H1 (cell line): ENCODE results near the gene SLC7A8. TPM values are rescaled to one million over a fixed set of nuclear protein-coding genes. Genes with fewer than 3 reads are reported as not detected.

ENCODE experiments used
- CTCF ChIA-PET: fragments of 300-600 bp; sonication (Branson Sonifier 250); formaldehyde crosslinking; loops from one replicate; lab custom pipeline; 2021; ENCODE audit not compliant: partially characterized antibody; lab: Charles Lee
- POLR2A ChIA-PET: fragments of 300-600 bp; sonication (Branson Sonifier 250); formaldehyde crosslinking; loops from one replicate; lab custom pipeline; 2021; ENCODE audit warnings: inconsistent platforms; ENCODE audit not compliant: partially characterized antibody; lab: Charles Lee
- DNase-seq, 2 experiments: peaks; one replicate each; pipeline versions ENCODE4 v3.0.0 to v3.0.0-alpha.2; 2010 to 2022; ENCODE audit warnings: low spot score in 2 of 2, low read depth in 1 of 2, mixed read lengths in 1 of 2
- FAIRE-seq: peaks from 2 replicates; lab custom pipeline; 2011; peaks lifted over from hg19 to GRCh38; lab: Jason Lieb, UNC
- H2AFZ ChIP-seq: 2 replicates; pipeline ENCODE4 v1.8.1; 2012; ENCODE audit warnings: low read length, inconsistent platforms
- H2AK5ac ChIP-seq: 2 replicates; pipeline ENCODE4 v1.6.1; 2013; ENCODE audit warnings: low read depth, low read length
- H2BK120ac ChIP-seq: replicated peaks from 2 replicates; pipeline ENCODE3; 2013; ENCODE audit warnings: low read depth, low read length, inconsistent platforms
- H2BK12ac ChIP-seq: 2 replicates; pipeline ENCODE4 v1.6.1; 2013; ENCODE audit warnings: low read depth, low read length
- H2BK15ac ChIP-seq: 2 replicates; pipeline ENCODE4 v1.6.1; 2013; ENCODE audit warnings: low read length
- H2BK20ac ChIP-seq: 2 replicates; pipeline ENCODE4 v1.6.1; 2013; ENCODE audit warnings: low read length
- H2BK5ac ChIP-seq: 2 replicates; pipeline ENCODE4 v1.6.1; 2013; ENCODE audit warnings: low read depth, low read length
- H3K14ac ChIP-seq: 2 replicates; pipeline ENCODE4 v1.6.1; 2013; ENCODE audit warnings: inconsistent platforms; ENCODE audit not compliant: insufficient read length
- H3K18ac ChIP-seq: 2 replicates; pipeline ENCODE4 v1.6.1; 2013; ENCODE audit warnings: low read length; ENCODE audit errors: extremely low read depth
- H3K23ac ChIP-seq: 2 replicates; pipeline ENCODE4 v1.6.1; 2013; ENCODE audit warnings: inconsistent platforms; ENCODE audit not compliant: insufficient read length
- H3K23me2 ChIP-seq: 2 replicates; pipeline ENCODE4 v1.6.1; 2013; ENCODE audit warnings: low read depth, low read length
- H3K27ac ChIP-seq: 2 replicates; pipeline ENCODE4 v1.6.1; 2011; ENCODE audit warnings: low read depth, low read length, inconsistent platforms
- H3K27me3 ChIP-seq, 4 experiments: replicated peaks in 1 of 4; 1 replicate in 1 of 4; 2 replicates in 3 of 4; pipeline versions ENCODE4 v1.6.1 to v1.8.1; 2011 to 2013; ENCODE audit warnings: low read length in 3 of 4, mild to moderate bottlenecking in 3 of 4, inconsistent platforms in 2 of 4, mixed read lengths in 2 of 4, moderate library complexity in 1 of 4; ENCODE audit not compliant: control insufficient read depth in 3 of 4, insufficient read depth in 3 of 4; ENCODE audit errors: extremely low read depth in 1 of 4
- H3K36me3 ChIP-seq, 4 experiments: 2 replicates each; pipeline versions ENCODE4 v1.6.1 to v1.8.1; 2011 to 2013; ENCODE audit warnings: mild to moderate bottlenecking in 4 of 4, low read length in 3 of 4, moderate library complexity in 2 of 4, control low read depth in 1 of 4, inconsistent platforms in 1 of 4; ENCODE audit not compliant: insufficient read depth in 4 of 4, control insufficient read depth in 2 of 4
- H3K4ac ChIP-seq: replicated peaks from 2 replicates; pipeline ENCODE3; 2013; ENCODE audit warnings: low read length, low read depth, mixed read lengths, inconsistent platforms; ENCODE audit not compliant: insufficient read length
- H3K4me1 ChIP-seq, 4 experiments: replicated peaks in 1 of 4; 1 replicate in 1 of 4; 2 replicates in 3 of 4; pipeline versions ENCODE4 v1.6.1 to v1.8.1; 2011 to 2013; ENCODE audit warnings: low read length in 3 of 4, inconsistent platforms in 2 of 4, mixed read lengths in 1 of 4; ENCODE audit not compliant: insufficient read depth in 4 of 4, control insufficient read depth in 3 of 4
- H3K4me2 ChIP-seq, 2 experiments: 2 replicates each; pipeline versions ENCODE4 v1.6.1 to v1.8.1; 2011 to 2013; ENCODE audit warnings: low read depth in 2 of 2, low read length in 2 of 2, control low read depth in 1 of 2, inconsistent platforms in 1 of 2, mild to moderate bottlenecking in 1 of 2; ENCODE audit not compliant: insufficient read depth in 1 of 2
- H3K4me3 ChIP-seq, 4 experiments: fragments of 200-600, 300-600 bp in 1 of 4; sonication (generic), shearing (Covaris generic), sonication (Bioruptor Twin) in 1 of 4; 2 replicates each; pipeline versions ENCODE4 v1.5.1 to v1.8.1; 2011 to 2016; ENCODE audit warnings: low read length in 4 of 4, low read depth in 3 of 4, control low read depth in 2 of 4, inconsistent platforms in 2 of 4, mild to moderate bottlenecking in 2 of 4, mixed read lengths in 1 of 4, moderate library complexity in 1 of 4; ENCODE audit not compliant: insufficient read depth in 2 of 4; ENCODE audit errors: extremely low read depth in 1 of 4
- H3K56ac ChIP-seq: replicated peaks from 2 replicates; pipeline ENCODE3; 2013; ENCODE audit warnings: low read depth, mild to moderate bottlenecking, mixed read lengths, low read length, inconsistent platforms; ENCODE audit not compliant: insufficient read length
- H3K79me1 ChIP-seq: 2 replicates; pipeline ENCODE4 v1.6.1; 2013; ENCODE audit warnings: low read depth, low read length, control low read depth
- H3K79me2 ChIP-seq, 2 experiments: 2 replicates each; pipeline versions ENCODE4 v1.6.1 to v1.8.1; 2012 to 2013; ENCODE audit warnings: low read length in 2 of 2, mild to moderate bottlenecking in 2 of 2, inconsistent platforms in 1 of 2; ENCODE audit not compliant: insufficient read depth in 2 of 2, control insufficient read depth in 1 of 2
- H3K9ac ChIP-seq, 4 experiments: replicated peaks in 1 of 4; 1 replicate in 1 of 4; 2 replicates in 3 of 4; pipeline versions ENCODE4 v1.6.1 to v1.8.1; 2011 to 2013; ENCODE audit warnings: low read depth in 3 of 4, low read length in 3 of 4, control low read depth in 2 of 4, mild to moderate bottlenecking in 2 of 4, moderate library complexity in 2 of 4, inconsistent platforms in 1 of 4; ENCODE audit errors: extremely low read depth in 1 of 4
- H3K9me3 ChIP-seq, 2 experiments: 2 replicates each; pipeline versions ENCODE4 v1.6.1 to v1.8.1; 2012 to 2013; ENCODE audit warnings: mild to moderate bottlenecking in 2 of 2, moderate library complexity in 2 of 2, control low read depth in 1 of 2, inconsistent platforms in 1 of 2, low read depth in 1 of 2, low read length in 1 of 2, mixed read lengths in 1 of 2; ENCODE audit not compliant: insufficient read depth in 2 of 2
- H4K20me1 ChIP-seq, 2 experiments: replicated peaks in 1 of 2; 2 replicates each; pipeline versions ENCODE3 to v1.8.1; 2011 to 2013; ENCODE audit warnings: inconsistent platforms in 2 of 2, low read length in 2 of 2, mild to moderate bottlenecking in 1 of 2; ENCODE audit not compliant: insufficient read depth in 2 of 2, control insufficient read depth in 1 of 2
- H4K5ac ChIP-seq: 2 replicates; pipeline ENCODE4 v1.6.1; 2013; ENCODE audit warnings: low read length, low read depth, mixed read lengths, inconsistent platforms; ENCODE audit not compliant: insufficient read length
- H4K8ac ChIP-seq: 2 replicates; pipeline ENCODE4 v1.8.0; 2013; ENCODE audit warnings: mild to moderate bottlenecking, moderate library complexity, low read length, inconsistent platforms; ENCODE audit not compliant: insufficient read depth; ENCODE audit errors: extremely low read depth
- H4K91ac ChIP-seq: replicated peaks from 2 replicates; pipeline ENCODE3; 2013; ENCODE audit warnings: low read length, mixed read lengths, inconsistent platforms; ENCODE audit not compliant: insufficient read length
- BRCA1 ChIP-seq: IDR thresholded peaks from 2 replicates; pipeline ENCODE4 v1.6.1; 2012; ENCODE audit warnings: low read depth, low read length, improper control_type of control experiment
- KDM1A ChIP-seq: fragments of 200-600, 300-600 bp; sonication (generic); IDR thresholded peaks from 2 replicates; pipeline ENCODE4 v1.7.1; 2016; ENCODE audit warnings: mild to moderate bottlenecking, low read length, borderline replicate concordance
- RBBP5 ChIP-seq: IDR thresholded peaks from 2 replicates; pipeline ENCODE4 v1.7.1; 2012; ENCODE audit warnings: low read depth, mild to moderate bottlenecking, inconsistent platforms, low read length, moderate library complexity, borderline replicate concordance
- SIX5 ChIP-seq: IDR thresholded peaks from 2 replicates; pipeline ENCODE4 v1.6.1; 2011; ENCODE audit warnings: mild to moderate bottlenecking, low read depth, low read length
- WGBS, 2 experiments: shearing (Covaris generic) in 1 of 2; methylation state at CpG; one replicate each; pipeline versions ENCODE4 v1.1.6 to v1.1.7; 2013 to 2015; ENCODE audit warnings: low lambda C conversion rate in 2 of 2, mixed read lengths in 2 of 2, inconsistent platforms in 1 of 2, low coverage in 1 of 2, missing lambda C conversion rate in 1 of 2; ENCODE audit not compliant: insufficient replicate concordance in 2 of 2, insufficient coverage in 1 of 2, insufficient read length in 1 of 2; ENCODE audit errors: extremely low coverage in 1 of 2, missing lambda C conversion rate in 1 of 2; 5-methylcytosine and 5-hydroxymethylcytosine counted together
- polyA plus RNA-seq, 7 experiments: library from polyadenylated mRNA; depleted of rRNA in 3 of 7; stranded (reverse) in 5 of 7; unstranded in 2 of 7; fragments of >200 nt in 5 of 7; fragments of 200-250 nt in 2 of 7; gene quantifications; 1 replicate in 5 of 7; 2 replicates in 1 of 7; 4 replicates in 1 of 7; pipeline versions ENCODE4 v1.2.1 to v1.2.3, GENCODE V29; 2011 to 2013; ENCODE audit warnings: missing spikeins in 2 of 7, mixed read lengths in 2 of 7
- total RNA-seq: library from RNA; stranded (reverse); fragmentation: NEBNext Ultra II Directional; extraction: Animal tissue kit (Norgen Biotek cat#: 25700); gene quantifications from 2 replicates; pipeline ENCODE4 v1.2.1, GENCODE V29; 2021

Gene SLC7A8
- total and polyA plus RNA-seq, 2 of the 8 experiments (the other 6 are each of a cell fraction or from before 2014, with no cell fraction given), result 182 to 204 TPM

DNA sequence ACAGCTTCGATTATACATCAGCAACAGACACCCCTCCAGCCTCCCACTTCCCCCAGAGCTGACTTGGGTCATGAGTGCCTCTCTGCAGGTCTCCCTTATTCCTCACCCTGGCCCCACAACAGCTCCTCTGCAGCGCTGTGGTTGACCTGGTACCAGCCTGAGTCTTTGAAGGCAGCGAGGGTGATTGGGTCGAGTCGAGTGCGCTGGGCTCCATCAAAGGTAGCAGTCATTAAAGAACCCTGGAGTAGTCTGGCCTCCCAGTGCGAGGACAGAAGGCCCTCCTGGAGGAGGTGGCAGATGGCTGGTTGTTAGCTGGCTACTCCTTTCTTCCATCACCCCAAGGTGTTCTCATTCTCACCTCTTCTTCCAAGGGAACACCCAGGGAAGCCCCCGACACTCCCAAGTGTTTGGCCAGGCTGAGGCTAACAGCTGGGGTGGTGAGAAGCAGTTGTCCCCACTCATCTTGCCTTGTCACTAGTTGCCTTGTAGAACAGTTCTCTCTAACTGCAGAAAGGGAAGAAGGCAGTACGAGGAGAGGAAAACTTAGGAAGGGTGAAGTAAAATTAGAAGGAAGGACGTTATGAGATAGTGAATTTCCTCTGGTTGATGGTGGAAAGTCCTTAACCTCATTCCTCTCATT is 81.4 kb downstream of the SLC7A8 start:
- Histone ChIP-seq H3K27me3 (no peaks in the 10 kb centered on the region; a peak in 2 of 7 replicates), H2AFZ (no peak overlapping the region), H3K4ac (no peak overlapping the region), H4K5ac (no peak overlapping the region), H2AK5ac (no peak overlapping the region), H4K8ac (no peak overlapping the region), H3K4me2 (no peak overlapping the region), H3K18ac (no peak overlapping the region), H3K23me2 (no peaks in the 10 kb centered on the region), H3K9me3 (no peaks in the 10 kb centered on the region), H4K91ac (no peak overlapping the region), H2BK15ac (no peak overlapping the region), H2BK120ac (no peak overlapping the region), H3K14ac (no peak overlapping the region), H3K27ac (no peak overlapping the region), H3K36me3 (peaks cover 8 to 17% (median 10%) of the 10 kb centered on the region in 4 experiments; a peak in 7 of 8 replicates), H3K56ac (no peak overlapping the region), H3K4me1 (peaks cover 6 to 15% (median 9%) of the 10 kb centered on the region in 4 experiments; a peak in 4 of 7 replicates), H2BK20ac (no peak overlapping the region), H3K79me1 (peaks cover 8% of the 10 kb centered on the region), H3K79me2 (peaks cover 3 to 16% of the 10 kb centered on the region in 2 experiments; a peak in 2 of 4 replicates), H3K23ac (no peak overlapping the region), H3K4me3 (no peak overlapping the region), H2BK5ac (no peak overlapping the region), H4K20me1 (peaks cover 0 to 5% of the 10 kb centered on the region in 2 experiments), H3K9ac (no peak overlapping the region), H2BK12ac (no peak overlapping the region)
- DNase-seq (no peak), FAIRE-seq (no peak)
- TF ChIP-seq SIX5 (no peak), KDM1A (no peak), BRCA1 (no peak), RBBP5 (no peak)
- WGBS, 2 experiments, result 86 to 100% methylated on average over 1 to 10 of the region's 10 CpGs
- POLR2A ChIA-PET, result interaction anchor here (0.6 to 1.6 kb wide), 8 partner anchors 8 to 46 kb away, joined by 3 to 5 read pairs (median 3); partner anchors contain the start of gene ACIN1
- CTCF ChIA-PET, result interaction anchor here (0.7 to 4.4 kb wide), 6 partner anchors 11 to 275 kb away, joined by 3 to 33 read pairs (median 5); partner anchors contain the start of gene CMTM5
